ENCODE results near the gene RHAG.

DNA sequence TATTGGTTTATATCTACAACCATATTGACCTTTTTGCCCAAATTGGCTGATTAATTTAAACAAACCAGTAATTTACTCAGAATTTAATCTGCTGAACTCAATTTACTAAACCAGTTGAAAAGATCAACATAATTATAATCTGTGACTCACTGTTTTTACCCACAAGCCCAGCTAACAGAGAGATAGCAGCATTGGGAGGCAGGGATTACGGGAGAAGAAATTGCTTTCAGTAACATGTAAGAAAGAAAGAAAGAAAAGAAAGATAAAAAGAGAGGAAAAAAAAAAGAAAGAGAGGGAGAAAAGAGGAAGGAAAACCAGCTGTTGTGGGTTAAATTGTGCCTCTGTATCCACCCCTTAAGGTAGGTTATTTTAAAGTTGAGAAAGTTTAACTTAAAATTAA lies 13.3 kb upstream of the RHAG start:
- TF ChIP-seq, protein P1, sequence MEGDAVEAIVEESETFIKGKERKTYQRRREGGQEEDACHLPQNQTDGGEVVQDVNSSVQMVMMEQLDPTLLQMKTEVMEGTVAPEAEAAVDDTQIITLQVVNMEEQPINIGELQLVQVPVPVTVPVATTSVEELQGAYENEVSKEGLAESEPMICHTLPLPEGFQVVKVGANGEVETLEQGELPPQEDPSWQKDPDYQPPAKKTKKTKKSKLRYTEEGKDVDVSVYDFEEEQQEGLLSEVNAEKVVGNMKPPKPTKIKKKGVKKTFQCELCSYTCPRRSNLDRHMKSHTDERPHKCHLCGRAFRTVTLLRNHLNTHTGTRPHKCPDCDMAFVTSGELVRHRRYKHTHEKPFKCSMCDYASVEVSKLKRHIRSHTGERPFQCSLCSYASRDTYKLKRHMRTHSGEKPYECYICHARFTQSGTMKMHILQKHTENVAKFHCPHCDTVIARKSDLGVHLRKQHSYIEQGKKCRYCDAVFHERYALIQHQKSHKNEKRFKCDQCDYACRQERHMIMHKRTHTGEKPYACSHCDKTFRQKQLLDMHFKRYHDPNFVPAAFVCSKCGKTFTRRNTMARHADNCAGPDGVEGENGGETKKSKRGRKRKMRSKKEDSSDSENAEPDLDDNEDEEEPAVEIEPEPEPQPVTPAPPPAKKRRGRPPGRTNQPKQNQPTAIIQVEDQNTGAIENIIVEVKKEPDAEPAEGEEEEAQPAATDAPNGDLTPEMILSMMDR (IDR thresholded peaks at IDR 0.05): no peak
- TF ChIP-seq EZH2 (IDR thresholded peaks at IDR 0.05; ENCODE audit: borderline replicate concordance, insufficient read depth, low read depth, low read length, poor library complexity, severe bottlenecking): no peak

Data from B cell (primary cell).